HG02852 (cell line): ENCODE measurements around the gene SLC8B1.

ENCODE experiments used
- ATAC-seq: cut with Tn5 transposase; IDR thresholded peaks from one replicate; pipeline ENCODE4 v1.9.1; 2021; ENCODE audit warnings: mild to moderate bottlenecking, moderate library complexity; ENCODE audit not compliant: unreplicated experiment

The SLC8B1 gene

GRCh38 chr12:113248842-113249435, 86.0 kb downstream of the SLC8B1 start:
- ATAC-seq: no peak
